HCT116 (cell line): ENCODE results near the gene LDAH. TPM values are rescaled to one million over a fixed set of nuclear protein-coding genes. Genes with fewer than 3 reads are reported as not detected.

ENCODE experiments used
- ATAC-seq: fragments of 200-7000 bp; cut with Tn5 transposase; 2 replicates; pipeline ENCODE4 v1.9.1; 2020; ENCODE audit warnings: mild to moderate bottlenecking, moderate library complexity
- BruUV-seq: library from RNA; stranded (reverse); fragments of 400-500 nt; replicated peaks from 2 replicates; lab custom pipeline; 2021; lab: Mats Ljungman, UMichigan
- CTCF ChIA-PET: fragments of 300-600 bp; sonication (Branson Sonifier 250); formaldehyde crosslinking; loops from one replicate; lab custom pipeline; 2021; ENCODE audit warnings: antibody characterized with exemption; lab: Charles Lee
- POLR2A ChIA-PET: fragments of 300-600, 350-600 bp; sonication (Branson Sonifier 250); formaldehyde crosslinking; loops from one replicate; lab custom pipeline; 2021; ENCODE audit warnings: antibody characterized with exemption; lab: Charles Lee
- RAD21 ChIA-PET, 2 experiments: fragments of 300-600 bp; sonication (Branson Sonifier 250); formaldehyde crosslinking; loops; one replicate each; lab custom pipeline; 2023; ENCODE audit warnings: low total read pairs in 2 of 2; ENCODE audit not compliant: uncharacterized antibody in 2 of 2, unreplicated experiment in 2 of 2, low non-redundant PET in 1 of 2; lab: Charles Lee
- DNase-seq: peaks from one replicate; pipeline ENCODE4 v3.0.0-alpha.2; 2010; ENCODE audit warnings: low read depth, low spot score
- H2AFZ ChIP-seq: fragments of 200-600 bp; shearing (Covaris generic), sonication (generic); 2 replicates; pipeline ENCODE4 v1.6.1; 2017; ENCODE audit warnings: low read depth, mixed run types, mixed read lengths, antibody characterized with exemption, low read length; ENCODE audit not compliant: poor library complexity, severe bottlenecking
- H3K27ac ChIP-seq: 2 replicates; pipeline ENCODE4 v1.5.1; 2012; ENCODE audit warnings: low read depth, low read length
- H3K27me3 ChIP-seq: fragments of 200-600 bp; sonication (generic); 2 replicates; pipeline ENCODE4 v1.6.1; 2016; ENCODE audit warnings: mixed run types, low read length, mixed read lengths; ENCODE audit not compliant: insufficient read depth
- H3K36me3 ChIP-seq, 2 experiments: fragments of 200-500 bp in 1 of 2; fragments of 200-600 bp in 1 of 2; sonication (Bioruptor generic) in 1 of 2; sonication (generic) in 1 of 2; 2 replicates each; pipeline versions ENCODE4 v1.5.1 to v1.6.1; 2014 to 2016; ENCODE audit warnings: low read length in 2 of 2, inconsistent platforms in 1 of 2, mixed read lengths in 1 of 2, mixed run types in 1 of 2; ENCODE audit not compliant: insufficient read depth in 2 of 2, control insufficient read depth in 1 of 2
- H3K4me1 ChIP-seq, 2 experiments: fragments of 200-600 bp in 1 of 2; sonication (generic) in 1 of 2; 2 replicates each; pipeline versions ENCODE4 v1.5.1 to v1.6.1; 2012 to 2017; ENCODE audit warnings: low read length in 2 of 2, inconsistent platforms in 1 of 2, mild to moderate bottlenecking in 1 of 2, mixed read lengths in 1 of 2, mixed run types in 1 of 2, moderate library complexity in 1 of 2; ENCODE audit not compliant: insufficient read depth in 2 of 2, control insufficient read depth in 1 of 2
- H3K4me2 ChIP-seq: fragments of 200-600 bp; sonication (generic); 2 replicates; pipeline ENCODE4 v1.6.1; 2017; ENCODE audit warnings: mixed run types, low read length, mixed read lengths
- H3K4me3 ChIP-seq, 2 experiments: fragments of 200-600 bp in 1 of 2; sonication (generic) in 1 of 2; replicated peaks in 1 of 2; 2 replicates each; pipeline ENCODE4 v1.5.1; 2011 to 2016; ENCODE audit warnings: low read length in 2 of 2, control low read depth in 1 of 2, low read depth in 1 of 2, mild to moderate bottlenecking in 1 of 2, mixed read lengths in 1 of 2, mixed run types in 1 of 2
- H3K79me2 ChIP-seq: fragments of 200-600 bp; sonication (generic); 2 replicates; pipeline ENCODE4 v1.6.1; 2017; ENCODE audit warnings: mild to moderate bottlenecking, mixed run types, low read length, moderate library complexity, mixed read lengths; ENCODE audit not compliant: insufficient read depth
- H3K9ac ChIP-seq: fragments of 200-600 bp; sonication (generic); 2 replicates; pipeline ENCODE4 v1.6.1; 2016; ENCODE audit warnings: low read length, mixed read lengths
- H3K9me2 ChIP-seq: fragments of 200-600 bp; sonication (generic), shearing (Covaris generic); 2 replicates; pipeline ENCODE4 v1.6.1; 2017; ENCODE audit warnings: mixed run types, mild to moderate bottlenecking, moderate library complexity; ENCODE audit not compliant: insufficient read depth
- H3K9me3 ChIP-seq, 2 experiments: fragments of 200-500 bp in 1 of 2; fragments of 200-600 bp in 1 of 2; sonication (Bioruptor generic) in 1 of 2; sonication (generic) in 1 of 2; 2 replicates each; pipeline ENCODE4 v1.6.1; 2014 to 2017; ENCODE audit warnings: low read length in 2 of 2, mixed read lengths in 2 of 2, inconsistent platforms in 1 of 2, low read depth in 1 of 2, mild to moderate bottlenecking in 1 of 2, mixed run types in 1 of 2, moderate library complexity in 1 of 2; ENCODE audit not compliant: control insufficient read depth in 1 of 2, insufficient read depth in 1 of 2
- H4K20me1 ChIP-seq: fragments of 200-600 bp; sonication (generic), shearing (Covaris generic); 2 replicates; pipeline ENCODE4 v1.6.1; 2017; ENCODE audit warnings: mixed run types, mild to moderate bottlenecking, moderate library complexity; ENCODE audit not compliant: insufficient read depth
- ATF3 ChIP-seq: IDR thresholded peaks from 2 replicates; pipeline ENCODE4 v1.6.1; 2012
- CBX3 ChIP-seq: IDR thresholded peaks from 2 replicates; pipeline ENCODE4 v1.6.1; 2012; ENCODE audit warnings: low read depth
- CEBPB ChIP-seq: IDR thresholded peaks from 2 replicates; pipeline ENCODE4 v1.6.1; 2012; ENCODE audit warnings: low read depth
- EGR1 ChIP-seq: IDR thresholded peaks from 2 replicates; pipeline ENCODE4 v1.6.1; 2012; ENCODE audit warnings: low read depth
- ELF1 ChIP-seq: IDR thresholded peaks from 2 replicates; pipeline ENCODE4 v1.6.1; 2012; ENCODE audit warnings: low read depth, borderline replicate concordance
- EZH2 ChIP-seq: fragments of 200-600 bp; sonication (generic); IDR thresholded peaks from 2 replicates; pipeline ENCODE4 v1.6.1; 2017; ENCODE audit warnings: antibody characterized with exemption, mixed run types
- EZH2phosphoT487 ChIP-seq: fragments of 200-600 bp; IDR thresholded peaks from 2 replicates; pipeline ENCODE4 v1.6.1; 2018; ENCODE audit warnings: antibody characterized with exemption, borderline replicate concordance
- FOSL1 ChIP-seq: IDR thresholded peaks from 2 replicates; pipeline ENCODE4 v1.6.1; 2012; ENCODE audit warnings: low read depth
- MAX ChIP-seq: IDR thresholded peaks from 2 replicates; pipeline ENCODE4 v1.6.1; 2012
- POLR2AphosphoS5 ChIP-seq: IDR thresholded peaks from 2 replicates; pipeline ENCODE4 v1.6.1; 2011; ENCODE audit warnings: mild to moderate bottlenecking, low read depth, low read length, moderate library complexity
- REST ChIP-seq: IDR thresholded peaks from 2 replicates; pipeline ENCODE4 v1.6.1; 2012; ENCODE audit warnings: low read depth
- SIN3A ChIP-seq: IDR thresholded peaks from 2 replicates; pipeline ENCODE4 v1.6.1; 2012; ENCODE audit warnings: low read depth
- SRF ChIP-seq: IDR thresholded peaks from 2 replicates; pipeline ENCODE4 v1.6.1; 2012; ENCODE audit warnings: low read depth
- ZFX ChIP-seq: fragments of 450-650 bp; IDR thresholded peaks from 2 replicates; pipeline ENCODE4 v1.6.1; 2017
- ZNF274 ChIP-seq: fragments of 200-500 bp; sonication (Bioruptor generic); IDR thresholded peaks from 2 replicates; pipeline ENCODE4 v1.6.1; 2014; ENCODE audit warnings: mild to moderate bottlenecking, low read depth, low read length, inconsistent platforms
- intact Hi-C: fragments of 100-400 bp; cut with micrococcal nuclease; formaldehyde crosslinking; loops from 2 replicates; pipeline ENCODE4 v1.10.0; 2022
- total RNA-seq: library from RNA; stranded (reverse); gene quantifications from one replicate; pipeline ENCODE4 v1.2.1, GENCODE V29; 2021; ENCODE audit not compliant: unreplicated experiment

The LDAH gene
- total RNA-seq, 1 experiment from 2014 or later = 25.7 TPM

- no peak overlapping the region for H3K9ac ChIP-seq
- no peak overlapping the region for H3K27ac ChIP-seq
- no peaks in the 10 kb centered on the region for H4K20me1 ChIP-seq
- POLR2A ChIA-PET = no interaction called here
- intact Hi-C loops = no loop called here
- ATAC-seq (no peak), DNase-seq (no peak)
- TF ChIP-seq FOSL1 (no peak), ZNF274 (no peak), MAX (no peak), REST (no peak), EZH2phosphoT487 (no peak), CEBPB (no peak), EGR1 (no peak), ZFX (no peak), ELF1 (no peak), EZH2 (no peak), POLR2AphosphoS5 (no peak), CBX3 (no peak), ATF3 (no peak), SRF (no peak), SIN3A (no peak)
- H3K27me3 ChIP-seq = no peaks in the 10 kb centered on the region
- H2AFZ ChIP-seq = no peak overlapping the region
- no TSS peak for BruUV-seq
- CTCF ChIA-PET = interaction anchor here (1.1 to 1.2 kb wide), 2 partner anchors 19 to 102 kb away, joined by 3 to 4 read pairs; no protein-coding TSS in a partner anchor
- no peaks in the 10 kb centered on the region for H3K79me2 ChIP-seq
- H3K4me1 ChIP-seq = no peaks in the 10 kb centered on the region
- RAD21 ChIA-PET = no interaction called here
- H3K9me2 ChIP-seq = no peaks in the 10 kb centered on the region
- H3K9me3 ChIP-seq = no peaks in the 10 kb centered on the region
- H3K4me3 ChIP-seq = no peak overlapping the region
- no peak overlapping the region for H3K4me2 ChIP-seq
- H3K36me3 ChIP-seq = no peaks in the 10 kb centered on the region
Measured at GRCh38 chr2:20762945-20763683, 59.8 kb downstream of the LDAH start.
